WTC11 (cell line): ENCODE measurements around the gene ACAD8. TPM values are rescaled to one million over a fixed set of nuclear protein-coding genes. Genes with fewer than 3 reads are reported as not detected.

Experiments used
- ATAC-seq: fragments of 200-7000 bp; cut with Tn5 transposase; 2 replicates; pipeline ENCODE4 v1.10.0; 2021; ENCODE audit warnings: mild to moderate bottlenecking, moderate library complexity
- CTCF ChIA-PET: fragments of 300-600 bp; sonication (Branson Sonifier 250); formaldehyde crosslinking; loops from one replicate; lab custom pipeline; 2021; ENCODE audit warnings: antibody characterized with exemption; lab: Charles Lee
- POLR2A ChIA-PET: fragments of 350-600 bp; sonication (Branson Sonifier 250); formaldehyde crosslinking; loops from one replicate; lab custom pipeline; 2021; ENCODE audit warnings: antibody characterized with exemption; lab: Charles Lee
- DNase-seq: peaks from one replicate; pipeline ENCODE4 v3.0.0; 2021; ENCODE audit warnings: low spot score
- H3K27ac Mint-ChIP-seq: 2 replicates; pipeline ENCODE4 v1.8.0; 2021; ENCODE audit warnings: mixed read lengths
- H3K27me3 Mint-ChIP-seq: 2 replicates; pipeline ENCODE4 v1.8.0; 2021; ENCODE audit warnings: low read depth, mild to moderate bottlenecking, moderate library complexity, mixed read lengths
- H3K36me3 Mint-ChIP-seq: 2 replicates; pipeline ENCODE4 v1.8.0; 2021; ENCODE audit warnings: mixed read lengths
- H3K4me1 Mint-ChIP-seq: 2 replicates; pipeline ENCODE4 v1.8.0; 2022; ENCODE audit warnings: mixed read lengths
- H3K4me3 Mint-ChIP-seq: 2 replicates; pipeline ENCODE4 v1.8.0; 2021; ENCODE audit warnings: mild to moderate bottlenecking, moderate library complexity, mixed read lengths
- H3K9me3 Mint-ChIP-seq: 2 replicates; pipeline ENCODE4 v1.8.0; 2021; ENCODE audit warnings: mixed read lengths
- EMX1 ChIP-seq: fragments of 250-450 bp; sonication (Bioruptor Pico); IDR thresholded peaks from 2 replicates; pipeline ENCODE4 v1.8.0; 2021; ENCODE audit warnings: mild to moderate bottlenecking
- GRHL2 ChIP-seq: fragments of 250-450 bp; sonication (Bioruptor Pico); IDR thresholded peaks from 2 replicates; pipeline ENCODE4 v1.8.0; 2022; ENCODE audit warnings: mild to moderate bottlenecking, moderate library complexity; ENCODE audit not compliant: insufficient replicate concordance, severe bottlenecking
- NFYB ChIP-seq: sonication (generic); formaldehyde crosslinking; conservative IDR thresholded peaks from 2 replicates; pipeline ENCODE4 v1.8.0; 2022; ENCODE audit warnings: low read depth, missing genetic modification reagents
- NR2C2 ChIP-seq: sonication (generic); formaldehyde crosslinking; IDR thresholded peaks from 2 replicates; pipeline ENCODE4 v1.8.0; 2022; ENCODE audit warnings: mild to moderate bottlenecking, missing genetic modification reagents
- RELA ChIP-seq: sonication (generic); formaldehyde crosslinking; IDR thresholded peaks from 2 replicates; pipeline ENCODE4 v1.8.1; 2022; ENCODE audit warnings: missing genetic modification reagents, mild to moderate bottlenecking, borderline replicate concordance
- total RNA-seq: library from RNA; stranded (reverse); gene quantifications from 3 replicates; pipeline ENCODE4 v1.2.3, GENCODE V29; 2021
- TF ChIP-seq, protein P1 (sequence below): sonication (generic); formaldehyde crosslinking; IDR thresholded peaks from 2 replicates; pipeline ENCODE4 v1.8.1; 2023; ENCODE audit warnings: mild to moderate bottlenecking, missing genetic modification reagents, moderate library complexity
- TF ChIP-seq, protein P2 (sequence below): fragments of 250-450 bp; sonication (Bioruptor Pico); IDR thresholded peaks from 2 replicates; pipeline ENCODE4 v2.1.2; 2022; ENCODE audit warnings: mild to moderate bottlenecking, moderate library complexity
- TF ChIP-seq, protein P3 (sequence below): sonication (generic); formaldehyde crosslinking; IDR thresholded peaks from 2 replicates; pipeline ENCODE4 v1.8.1; 2023; ENCODE audit warnings: mild to moderate bottlenecking, missing genetic modification reagents, borderline replicate concordance
- TF ChIP-seq, protein P4 (sequence below): sonication (generic); formaldehyde crosslinking; IDR thresholded peaks from 2 replicates; pipeline ENCODE4 v1.8.1; 2023; ENCODE audit warnings: mild to moderate bottlenecking, missing genetic modification reagents, moderate library complexity
- TF ChIP-seq, protein P5 (sequence below): sonication (generic); formaldehyde crosslinking; IDR thresholded peaks from 2 replicates; pipeline ENCODE4 v1.8.1; 2022; ENCODE audit warnings: low read depth, missing genetic modification reagents, borderline replicate concordance
- TF ChIP-seq, protein P6 (sequence below): sonication (generic); formaldehyde crosslinking; IDR thresholded peaks from 2 replicates; pipeline ENCODE4 v1.8.1; 2023; ENCODE audit warnings: mild to moderate bottlenecking, missing genetic modification reagents
- TF ChIP-seq, protein P7 (sequence below): sonication (generic); formaldehyde crosslinking; IDR thresholded peaks from 2 replicates; pipeline ENCODE4 v1.8.1; 2022; ENCODE audit warnings: low read depth, mild to moderate bottlenecking, moderate library complexity, missing genetic modification reagents, borderline replicate concordance
- TF ChIP-seq, protein P8 (sequence below): sonication (generic); formaldehyde crosslinking; IDR thresholded peaks from 2 replicates; pipeline ENCODE4 v1.8.0; 2022; ENCODE audit warnings: mild to moderate bottlenecking, missing genetic modification reagents
- TF ChIP-seq, protein P9 (sequence below): fragments of 250-450 bp; sonication (Bioruptor Pico); conservative IDR thresholded peaks from 2 replicates; pipeline ENCODE4 v1.9.0; 2021; ENCODE audit warnings: mild to moderate bottlenecking
- TF ChIP-seq, protein P10 (sequence below): sonication (generic); formaldehyde crosslinking; IDR thresholded peaks from 2 replicates; pipeline ENCODE4 v1.8.0; 2022; ENCODE audit warnings: mild to moderate bottlenecking, missing genetic modification reagents

Gene ACAD8
- total RNA-seq, 1 experiment from 2014 or later, result 55.2 TPM

DNA sequence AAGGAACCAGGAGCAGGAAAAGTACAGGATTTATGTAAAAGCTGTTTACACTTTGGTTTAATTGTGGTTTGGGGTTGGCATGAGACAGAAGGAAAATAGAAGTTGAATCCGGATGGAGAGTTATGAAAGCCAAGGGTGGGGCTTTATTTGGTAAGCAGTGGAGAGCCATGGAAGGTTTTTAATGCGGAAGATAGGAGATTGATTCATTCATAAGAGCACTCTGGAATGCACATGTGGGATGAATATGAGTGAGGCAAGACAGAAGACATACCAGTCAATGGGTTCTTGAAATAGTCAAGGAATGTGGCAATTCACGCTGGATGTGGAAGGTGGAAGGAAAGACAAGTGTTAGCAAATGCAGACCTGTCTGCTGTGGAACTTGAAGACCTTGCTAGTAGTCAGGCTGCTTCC is 13.5 kb downstream of the ACAD8 start (continued):
- TF ChIP-seq, protein P1, sequence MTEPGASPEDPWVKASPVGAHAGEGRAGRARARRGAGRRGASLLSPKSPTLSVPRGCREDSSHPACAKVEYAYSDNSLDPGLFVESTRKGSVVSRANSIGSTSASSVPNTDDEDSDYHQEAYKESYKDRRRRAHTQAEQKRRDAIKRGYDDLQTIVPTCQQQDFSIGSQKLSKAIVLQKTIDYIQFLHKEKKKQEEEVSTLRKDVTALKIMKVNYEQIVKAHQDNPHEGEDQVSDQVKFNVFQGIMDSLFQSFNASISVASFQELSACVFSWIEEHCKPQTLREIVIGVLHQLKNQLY (CRISPR knock-in tag), result no peak
- TF ChIP-seq NFYB (CRISPR knock-in tag), result no peak

DNA sequence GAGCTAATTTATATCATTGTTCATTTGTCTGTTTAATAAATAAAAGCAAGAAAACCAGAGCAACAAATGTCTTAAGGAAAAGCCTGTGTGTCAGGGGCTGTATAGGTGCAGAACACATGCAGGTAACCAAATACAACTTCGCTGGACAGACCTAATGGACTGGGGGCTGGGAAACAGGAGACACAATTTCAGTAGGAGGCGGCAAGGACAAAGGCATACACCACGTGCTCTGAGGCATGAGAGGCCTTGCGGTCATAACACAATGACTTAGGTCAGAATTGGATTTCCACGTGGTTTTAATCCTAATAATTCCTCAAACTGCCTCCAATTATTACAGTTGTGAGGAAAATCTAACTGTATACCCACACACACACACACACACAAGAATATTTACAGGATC is 14.1 kb downstream of the ACAD8 start:
- no peaks in the 10 kb centered on the region for H3K27me3 Mint-ChIP-seq
- peaks cover 73% of the 10 kb centered on the region for H3K4me1 Mint-ChIP-seq
- CTCF ChIA-PET, result interaction anchor here (1.6 kb wide), 1 partner anchor 42 kb away, joined by 4 read pairs; the partner anchor contains the start of gene VPS26B
- POLR2A ChIA-PET, result interaction anchor here (1.2 kb wide), 1 partner anchor 14 kb away, joined by 3 read pairs; the partner anchor contains the start of genes ACAD8 and THYN1
- DNase-seq (no peak), ATAC-seq (no peak)
- H3K9me3 Mint-ChIP-seq, result no peaks in the 10 kb centered on the region
- H3K36me3 Mint-ChIP-seq, result peaks cover 22% of the 10 kb centered on the region
- H3K27ac Mint-ChIP-seq, result peak overlapping the region; percentile 90
- TF ChIP-seq, protein P2, sequence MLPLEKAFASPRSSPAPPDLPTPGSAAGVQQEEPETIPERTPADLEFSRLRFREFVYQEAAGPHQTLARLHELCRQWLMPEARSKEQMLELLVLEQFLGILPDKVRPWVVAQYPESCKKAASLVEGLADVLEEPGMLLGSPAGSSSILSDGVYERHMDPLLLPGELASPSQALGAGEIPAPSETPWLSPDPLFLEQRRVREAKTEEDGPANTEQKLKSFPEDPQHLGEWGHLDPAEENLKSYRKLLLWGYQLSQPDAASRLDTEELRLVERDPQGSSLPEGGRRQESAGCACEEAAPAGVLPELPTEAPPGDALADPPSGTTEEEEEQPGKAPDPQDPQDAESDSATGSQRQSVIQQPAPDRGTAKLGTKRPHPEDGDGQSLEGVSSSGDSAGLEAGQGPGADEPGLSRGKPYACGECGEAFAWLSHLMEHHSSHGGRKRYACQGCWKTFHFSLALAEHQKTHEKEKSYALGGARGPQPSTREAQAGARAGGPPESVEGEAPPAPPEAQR (CRISPR knock-in tag), result no peak
- TF ChIP-seq, protein P3, sequence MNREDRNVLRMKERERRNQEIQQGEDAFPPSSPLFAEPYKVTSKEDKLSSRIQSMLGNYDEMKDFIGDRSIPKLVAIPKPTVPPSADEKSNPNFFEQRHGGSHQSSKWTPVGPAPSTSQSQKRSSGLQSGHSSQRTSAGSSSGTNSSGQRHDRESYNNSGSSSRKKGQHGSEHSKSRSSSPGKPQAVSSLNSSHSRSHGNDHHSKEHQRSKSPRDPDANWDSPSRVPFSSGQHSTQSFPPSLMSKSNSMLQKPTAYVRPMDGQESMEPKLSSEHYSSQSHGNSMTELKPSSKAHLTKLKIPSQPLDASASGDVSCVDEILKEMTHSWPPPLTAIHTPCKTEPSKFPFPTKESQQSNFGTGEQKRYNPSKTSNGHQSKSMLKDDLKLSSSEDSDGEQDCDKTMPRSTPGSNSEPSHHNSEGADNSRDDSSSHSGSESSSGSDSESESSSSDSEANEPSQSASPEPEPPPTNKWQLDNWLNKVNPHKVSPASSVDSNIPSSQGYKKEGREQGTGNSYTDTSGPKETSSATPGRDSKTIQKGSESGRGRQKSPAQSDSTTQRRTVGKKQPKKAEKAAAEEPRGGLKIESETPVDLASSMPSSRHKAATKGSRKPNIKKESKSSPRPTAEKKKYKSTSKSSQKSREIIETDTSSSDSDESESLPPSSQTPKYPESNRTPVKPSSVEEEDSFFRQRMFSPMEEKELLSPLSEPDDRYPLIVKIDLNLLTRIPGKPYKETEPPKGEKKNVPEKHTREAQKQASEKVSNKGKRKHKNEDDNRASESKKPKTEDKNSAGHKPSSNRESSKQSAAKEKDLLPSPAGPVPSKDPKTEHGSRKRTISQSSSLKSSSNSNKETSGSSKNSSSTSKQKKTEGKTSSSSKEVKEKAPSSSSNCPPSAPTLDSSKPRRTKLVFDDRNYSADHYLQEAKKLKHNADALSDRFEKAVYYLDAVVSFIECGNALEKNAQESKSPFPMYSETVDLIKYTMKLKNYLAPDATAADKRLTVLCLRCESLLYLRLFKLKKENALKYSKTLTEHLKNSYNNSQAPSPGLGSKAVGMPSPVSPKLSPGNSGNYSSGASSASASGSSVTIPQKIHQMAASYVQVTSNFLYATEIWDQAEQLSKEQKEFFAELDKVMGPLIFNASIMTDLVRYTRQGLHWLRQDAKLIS (CRISPR knock-in tag), result no peak
- TF ChIP-seq, protein P4, sequence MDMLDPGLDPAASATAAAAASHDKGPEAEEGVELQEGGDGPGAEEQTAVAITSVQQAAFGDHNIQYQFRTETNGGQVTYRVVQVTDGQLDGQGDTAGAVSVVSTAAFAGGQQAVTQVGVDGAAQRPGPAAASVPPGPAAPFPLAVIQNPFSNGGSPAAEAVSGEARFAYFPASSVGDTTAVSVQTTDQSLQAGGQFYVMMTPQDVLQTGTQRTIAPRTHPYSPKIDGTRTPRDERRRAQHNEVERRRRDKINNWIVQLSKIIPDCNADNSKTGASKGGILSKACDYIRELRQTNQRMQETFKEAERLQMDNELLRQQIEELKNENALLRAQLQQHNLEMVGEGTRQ (CRISPR knock-in tag), result 0 out of 2 replicates have a peak, but pooled peaks have one; percentile 48
- TF ChIP-seq, protein P5, sequence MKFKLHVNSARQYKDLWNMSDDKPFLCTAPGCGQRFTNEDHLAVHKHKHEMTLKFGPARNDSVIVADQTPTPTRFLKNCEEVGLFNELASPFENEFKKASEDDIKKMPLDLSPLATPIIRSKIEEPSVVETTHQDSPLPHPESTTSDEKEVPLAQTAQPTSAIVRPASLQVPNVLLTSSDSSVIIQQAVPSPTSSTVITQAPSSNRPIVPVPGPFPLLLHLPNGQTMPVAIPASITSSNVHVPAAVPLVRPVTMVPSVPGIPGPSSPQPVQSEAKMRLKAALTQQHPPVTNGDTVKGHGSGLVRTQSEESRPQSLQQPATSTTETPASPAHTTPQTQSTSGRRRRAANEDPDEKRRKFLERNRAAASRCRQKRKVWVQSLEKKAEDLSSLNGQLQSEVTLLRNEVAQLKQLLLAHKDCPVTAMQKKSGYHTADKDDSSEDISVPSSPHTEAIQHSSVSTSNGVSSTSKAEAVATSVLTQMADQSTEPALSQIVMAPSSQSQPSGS (CRISPR knock-in tag), result no peak
- TF ChIP-seq RELA (CRISPR knock-in tag), result no peak
- TF ChIP-seq, protein P6, sequence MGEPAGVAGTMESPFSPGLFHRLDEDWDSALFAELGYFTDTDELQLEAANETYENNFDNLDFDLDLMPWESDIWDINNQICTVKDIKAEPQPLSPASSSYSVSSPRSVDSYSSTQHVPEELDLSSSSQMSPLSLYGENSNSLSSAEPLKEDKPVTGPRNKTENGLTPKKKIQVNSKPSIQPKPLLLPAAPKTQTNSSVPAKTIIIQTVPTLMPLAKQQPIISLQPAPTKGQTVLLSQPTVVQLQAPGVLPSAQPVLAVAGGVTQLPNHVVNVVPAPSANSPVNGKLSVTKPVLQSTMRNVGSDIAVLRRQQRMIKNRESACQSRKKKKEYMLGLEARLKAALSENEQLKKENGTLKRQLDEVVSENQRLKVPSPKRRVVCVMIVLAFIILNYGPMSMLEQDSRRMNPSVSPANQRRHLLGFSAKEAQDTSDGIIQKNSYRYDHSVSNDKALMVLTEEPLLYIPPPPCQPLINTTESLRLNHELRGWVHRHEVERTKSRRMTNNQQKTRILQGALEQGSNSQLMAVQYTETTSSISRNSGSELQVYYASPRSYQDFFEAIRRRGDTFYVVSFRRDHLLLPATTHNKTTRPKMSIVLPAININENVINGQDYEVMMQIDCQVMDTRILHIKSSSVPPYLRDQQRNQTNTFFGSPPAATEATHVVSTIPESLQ (CRISPR knock-in tag), result no peak
- TF ChIP-seq GRHL2 (CRISPR knock-in tag), result no peak
- TF ChIP-seq, protein P7, sequence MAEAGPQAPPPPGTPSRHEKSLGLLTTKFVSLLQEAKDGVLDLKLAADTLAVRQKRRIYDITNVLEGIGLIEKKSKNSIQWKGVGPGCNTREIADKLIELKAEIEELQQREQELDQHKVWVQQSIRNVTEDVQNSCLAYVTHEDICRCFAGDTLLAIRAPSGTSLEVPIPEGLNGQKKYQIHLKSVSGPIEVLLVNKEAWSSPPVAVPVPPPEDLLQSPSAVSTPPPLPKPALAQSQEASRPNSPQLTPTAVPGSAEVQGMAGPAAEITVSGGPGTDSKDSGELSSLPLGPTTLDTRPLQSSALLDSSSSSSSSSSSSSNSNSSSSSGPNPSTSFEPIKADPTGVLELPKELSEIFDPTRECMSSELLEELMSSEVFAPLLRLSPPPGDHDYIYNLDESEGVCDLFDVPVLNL, result no peak
- no peak for TF ChIP-seq NR2C2
- TF ChIP-seq, protein P8, sequence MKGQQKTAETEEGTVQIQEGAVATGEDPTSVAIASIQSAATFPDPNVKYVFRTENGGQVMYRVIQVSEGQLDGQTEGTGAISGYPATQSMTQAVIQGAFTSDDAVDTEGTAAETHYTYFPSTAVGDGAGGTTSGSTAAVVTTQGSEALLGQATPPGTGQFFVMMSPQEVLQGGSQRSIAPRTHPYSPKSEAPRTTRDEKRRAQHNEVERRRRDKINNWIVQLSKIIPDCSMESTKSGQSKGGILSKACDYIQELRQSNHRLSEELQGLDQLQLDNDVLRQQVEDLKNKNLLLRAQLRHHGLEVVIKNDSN (CRISPR knock-in tag), result 0 out of 2 replicates have a peak, but pooled peaks have one; percentile 26
- TF ChIP-seq, protein P9, sequence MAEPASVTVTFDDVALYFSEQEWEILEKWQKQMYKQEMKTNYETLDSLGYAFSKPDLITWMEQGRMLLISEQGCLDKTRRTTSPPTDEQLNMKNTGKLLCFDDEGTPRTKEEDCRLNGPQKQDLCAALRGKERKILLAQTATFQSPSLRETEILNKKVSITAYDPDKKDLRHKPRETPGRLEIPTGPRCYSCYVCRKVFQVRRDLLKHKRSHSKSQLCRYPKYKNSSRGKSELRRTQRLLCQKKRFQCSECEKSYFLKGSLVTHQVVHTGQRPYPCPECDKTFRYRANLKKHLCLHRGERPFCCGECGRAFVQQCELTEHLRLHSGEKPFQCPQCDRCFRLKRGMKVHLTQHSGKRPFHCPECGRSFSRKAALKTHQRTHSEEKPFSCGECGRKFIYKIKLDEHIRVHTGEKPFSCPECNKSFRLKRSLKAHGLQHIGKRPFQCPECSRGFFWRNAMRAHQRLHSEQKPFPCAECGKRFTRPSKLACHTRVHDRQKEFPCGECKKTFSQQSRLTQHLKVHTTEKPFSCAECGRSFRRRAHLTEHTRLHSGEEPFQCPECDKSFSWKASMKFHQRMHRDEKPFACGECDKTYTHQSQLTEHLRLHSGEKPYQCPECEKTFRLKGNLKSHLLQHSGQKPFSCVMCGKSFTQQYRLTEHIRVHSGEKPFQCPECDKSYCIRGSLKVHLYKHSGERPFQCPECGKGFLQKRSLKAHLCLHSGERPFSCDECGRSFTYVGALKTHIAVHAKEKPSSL (CRISPR knock-in tag), result no peak
- TF ChIP-seq EMX1 (CRISPR knock-in tag), result no peak
- TF ChIP-seq, protein P1 (CRISPR knock-in tag), result no peak
- TF ChIP-seq, protein P10, sequence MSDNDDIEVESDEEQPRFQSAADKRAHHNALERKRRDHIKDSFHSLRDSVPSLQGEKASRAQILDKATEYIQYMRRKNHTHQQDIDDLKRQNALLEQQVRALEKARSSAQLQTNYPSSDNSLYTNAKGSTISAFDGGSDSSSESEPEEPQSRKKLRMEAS (CRISPR knock-in tag), result peak; percentile 43; the same call in 1 of the 2 replicates
- TF ChIP-seq, all 79 proteins: peak for 3
- H3K4me3 Mint-ChIP-seq, result no peak overlapping the region
